HG02642 (cell line): Measurements from ENCODE around the gene GIPR.
"Not testable (repeated sequence)": the region's sequence is repeated elsewhere in the genome, so short reads cannot be mapped to it uniquely, and the experiment has no call there.

ENCODE experiments used
- ATAC-seq: cut with Tn5 transposase; IDR thresholded peaks from one replicate; pipeline ENCODE4 v1.9.1; 2021; ENCODE audit warnings: mild to moderate bottlenecking; ENCODE audit not compliant: unreplicated experiment, poor library complexity

Gene GIPR

GRCh38 chr19:45685045-45685444 lies 17.0 kb downstream of the GIPR start:
- not testable (repeated sequence) for ATAC-seq

- no peak for ATAC-seq
Measured at GRCh38 chr19:45687599-45687998, 19.6 kb downstream of the GIPR start.

- peak; percentile 56 for ATAC-seq
Measured at GRCh38 chr19:45691516-45692186, 23.6 kb downstream of the GIPR start, which contains the start of gene SNRPD2. Gene SNRPD2, minus strand, starts transcription at chr19:45691953. Its CDS starts 65 bp downstream, at chr19:45691888.

GRCh38 chr19:45692187-45693105 lies 24.4 kb downstream of the GIPR start, which contains the start of gene QPCTL:
Gene QPCTL, plus strand, starts transcription at chr19:45692666. Its CDS starts 38 bp downstream, at chr19:45692704.
- peak; percentile 88 for ATAC-seq

GRCh38 chr19:45693106-45693788 lies 25.2 kb downstream of the GIPR start:
- no peak for ATAC-seq

GRCh38 chr19:45701676-45702075 lies 33.7 kb downstream of the GIPR start:
- no peak for ATAC-seq

GRCh38 chr19:45705115-45705514 lies 37.1 kb downstream of the GIPR start:
- no peak for ATAC-seq

- ATAC-seq, result no peak
Measured at GRCh38 chr19:45705710-45706415, 37.8 kb downstream of the GIPR start.

GRCh38 chr19:45710356-45711130 lies 42.5 kb downstream of the GIPR start:
- ATAC-seq, result no peak

- ATAC-seq, result no peak
Measured at GRCh38 chr19:45711851-45712698, 44.1 kb downstream of the GIPR start.

- no peak for ATAC-seq
Measured at GRCh38 chr19:45712699-45713067, 44.7 kb downstream of the GIPR start.

- no peak for ATAC-seq
Measured at GRCh38 chr19:45713141-45713540, 45.1 kb downstream of the GIPR start.

- ATAC-seq, result no peak
Measured at GRCh38 chr19:45715139-45715538, 47.1 kb downstream of the GIPR start.

- ATAC-seq, result no peak
Measured at GRCh38 chr19:45716359-45717130, 48.5 kb downstream of the GIPR start.

GRCh38 chr19:45717131-45717982 lies 49.3 kb downstream of the GIPR start:
- peak; percentile 94 for ATAC-seq

GRCh38 chr19:45717983-45718650 lies 50.1 kb downstream of the GIPR start:
- no peak for ATAC-seq
